Fibroblast of lung (primary cell): ENCODE data around the gene PRR36. TPM values are rescaled to one million over a fixed set of nuclear protein-coding genes. Genes with fewer than 3 reads are reported as not detected.

Experiments used
- DNase-seq, 2 donors: peaks; one replicate each; pipeline versions ENCODE4 v3.0.0 to v3.0.0-alpha.2; 2010; ENCODE audit warnings: low read depth in 2 of 2
- H2AFZ ChIP-seq: 2 replicates; pipeline ENCODE4 v1.5.1; 2012; ENCODE audit warnings: low read length, control low read depth, inconsistent platforms
- H3K27ac ChIP-seq: 2 replicates; pipeline ENCODE4 v1.5.1; 2011; ENCODE audit warnings: low read length, control low read depth; ENCODE audit not compliant: insufficient read depth
- H3K27me3 ChIP-seq: 2 replicates; pipeline ENCODE4 v1.5.1; 2011; ENCODE audit warnings: mild to moderate bottlenecking, low read length; ENCODE audit not compliant: control insufficient read depth, insufficient read depth
- H3K36me3 ChIP-seq: 2 replicates; pipeline ENCODE4 v1.5.1; 2011; ENCODE audit warnings: low read length; ENCODE audit not compliant: control insufficient read depth, insufficient read depth
- H3K4me1 ChIP-seq: 2 replicates; pipeline ENCODE4 v1.5.1; 2011; ENCODE audit warnings: low read length; ENCODE audit not compliant: control insufficient read depth, insufficient read depth; ENCODE audit errors: extremely low read depth
- H3K4me2 ChIP-seq: 2 replicates; pipeline ENCODE4 v1.5.1; 2011; ENCODE audit warnings: low read length, control low read depth; ENCODE audit not compliant: insufficient read depth; ENCODE audit errors: extremely low read depth
- H3K4me3 ChIP-seq, 4 experiments: fragments of 200-600 bp in 1 of 4; sonication (generic) in 1 of 4; replicated peaks in 1 of 4; 2 replicates each; pipeline ENCODE4 v1.5.1; 2011 to 2016; ENCODE audit warnings: low read length in 4 of 4, low read depth in 3 of 4, mild to moderate bottlenecking in 3 of 4, control low read depth in 2 of 4, inconsistent platforms in 1 of 4, mixed read lengths in 1 of 4; ENCODE audit not compliant: insufficient read depth in 1 of 4; ENCODE audit errors: control extremely low read depth in 1 of 4
- H3K79me2 ChIP-seq: 2 replicates; pipeline ENCODE4 v1.5.1; 2012; ENCODE audit warnings: mild to moderate bottlenecking, low read length, inconsistent platforms; ENCODE audit not compliant: control insufficient read depth, insufficient read depth
- H3K9ac ChIP-seq: 2 replicates; pipeline ENCODE4 v1.5.1; 2011; ENCODE audit warnings: mild to moderate bottlenecking, low read length, control low read depth; ENCODE audit not compliant: insufficient read depth
- H3K9me3 ChIP-seq: 2 replicates; pipeline ENCODE4 v1.5.1; 2012; ENCODE audit warnings: low read depth, low read length; ENCODE audit not compliant: control insufficient read depth, insufficient read depth
- H4K20me1 ChIP-seq: 2 replicates; pipeline ENCODE4 v1.5.1; 2011; ENCODE audit warnings: low read length; ENCODE audit not compliant: control insufficient read depth, insufficient read depth; ENCODE audit errors: extremely low read depth
- CTCF ChIP-seq, 2 donors: IDR thresholded peaks in 1 of 2; conservative IDR thresholded peaks in 1 of 2; 1 replicate in 1 of 2; 2 replicates in 1 of 2; pipeline ENCODE4 v1.5.1; 2011 to 2012; ENCODE audit warnings: low read length in 2 of 2, control low read depth in 1 of 2, inconsistent platforms in 1 of 2, low read depth in 1 of 2, mild to moderate bottlenecking in 1 of 2
- EZH2 ChIP-seq: IDR thresholded peaks from 2 replicates; pipeline ENCODE4 v1.5.1; 2012; ENCODE audit warnings: low read length, control low read depth, mild to moderate bottlenecking; ENCODE audit errors: missing control alignments
- polyA plus RNA-seq, 2 donors: library from polyadenylated mRNA; depleted of rRNA in 1 of 2; stranded (reverse) in 1 of 2; unstranded in 1 of 2; fragments of >200 nt; gene quantifications; 2 replicates each; pipeline ENCODE4 v1.2.1, GENCODE V29; 2011 to 2012; ENCODE audit warnings: missing spikeins in 1 of 2
- total RNA-seq: library from RNA; depleted of rRNA; stranded (reverse); fragments of >200 nt; gene quantifications from 2 replicates; pipeline ENCODE4 v1.2.1, GENCODE V29; 2014

The PRR36 gene
- total and polyA plus RNA-seq, 2 donors (not counting 1 experiment from before 2014, with no cell fraction given), result under 0.01 TPM; not detected in 1

GRCh38 chr19:7865262-7865911, 8.8 kb downstream of the PRR36 start:
- H3K27me3 ChIP-seq, result no peaks in the 10 kb centered on the region
- H3K27ac ChIP-seq, result no peak overlapping the region
- no peaks in the 10 kb centered on the region for H4K20me1 ChIP-seq
- no peak for DNase-seq
- H3K79me2 ChIP-seq, result no peaks in the 10 kb centered on the region
- H3K9ac ChIP-seq, result no peak overlapping the region
- H3K4me1 ChIP-seq, result peaks cover 4% of the 10 kb centered on the region
- no peak for TF ChIP-seq EZH2
- H3K4me3 ChIP-seq, result no peak overlapping the region
- H3K36me3 ChIP-seq, result no peaks in the 10 kb centered on the region
- no peaks in the 10 kb centered on the region for H3K9me3 ChIP-seq
- H3K4me2 ChIP-seq, result no peak overlapping the region
- H2AFZ ChIP-seq, result no peak overlapping the region

GRCh38 chr19:7864690-7865074, 9.5 kb downstream of the PRR36 start:
- no peak overlapping the region for H3K4me3 ChIP-seq
- no peak overlapping the region for H2AFZ ChIP-seq
- no peak overlapping the region for H3K4me2 ChIP-seq
- no peak for DNase-seq
- no peaks in the 10 kb centered on the region for H3K27me3 ChIP-seq
- no peak overlapping the region for H3K9ac ChIP-seq
- no peaks in the 10 kb centered on the region for H3K9me3 ChIP-seq
- H3K27ac ChIP-seq, result no peak overlapping the region
- H3K36me3 ChIP-seq, result no peaks in the 10 kb centered on the region
- H4K20me1 ChIP-seq, result no peaks in the 10 kb centered on the region
- TF ChIP-seq EZH2, result no peak
- TF ChIP-seq CTCF (conservative IDR thresholded peaks at IDR 0.05 in 1 of 2, IDR thresholded peaks at IDR 0.05 in 1 of 2; ENCODE audit: low read depth in 1 of 2, low read length in 2 of 2), result no peak
- H3K4me1 ChIP-seq, result peaks cover 4% of the 10 kb centered on the region
- H3K79me2 ChIP-seq, result no peaks in the 10 kb centered on the region

GRCh38 chr19:7863971-7864689, 10.1 kb downstream of the PRR36 start:
- Histone ChIP-seq H4K20me1 (no peaks in the 10 kb centered on the region), H3K9me3 (no peaks in the 10 kb centered on the region), H3K9ac (no peak overlapping the region), H2AFZ (no peak overlapping the region), H3K4me1 (peaks cover 4% of the 10 kb centered on the region), H3K4me3 (no peak overlapping the region), H3K27me3 (no peaks in the 10 kb centered on the region), H3K27ac (no peak overlapping the region), H3K36me3 (no peaks in the 10 kb centered on the region), H3K4me2 (no peak overlapping the region), H3K79me2 (no peaks in the 10 kb centered on the region)
- no peak for DNase-seq
- TF ChIP-seq EZH2, result no peak
- TF ChIP-seq CTCF (conservative IDR thresholded peaks at IDR 0.05 in 1 of 2, IDR thresholded peaks at IDR 0.05 in 1 of 2; ENCODE audit: low read depth in 1 of 2, low read length in 2 of 2), result no peak
